Tibial artery (tissue), 4 donors: ENCODE data around the gene LAMA5.

ENCODE experiments used
- DNase-seq, 2 donors: peaks; one replicate each; pipeline ENCODE4 v3.0.0-alpha.2; 2019
- H3K27ac ChIP-seq, 2 donors: fragments of 200-600 bp; sonication (generic) in 1 of 2; 1 replicate in 1 of 2; 2 replicates in 1 of 2; pipeline ENCODE4 v1.5.1; 2018 to 2019; ENCODE audit warnings: mild to moderate bottlenecking in 1 of 2
- H3K27me3 ChIP-seq, 2 donors: fragments of 200-600 bp; sonication (generic) in 1 of 2; one replicate each; pipeline versions ENCODE4 v1.5.1 to v1.6.0; 2016 to 2019
- H3K36me3 ChIP-seq, 3 donors: fragments of 200-600 bp; sonication (generic) in 2 of 3; one replicate each; pipeline ENCODE4 v1.5.1; 2016 to 2019; ENCODE audit warnings: mild to moderate bottlenecking in 2 of 3
- H3K4me1 ChIP-seq, 4 donors: fragments of 200-600 bp; sonication (generic) in 2 of 4; 1 replicate in 3 of 4; 2 replicates in 1 of 4; pipeline ENCODE4 v1.5.1; 2016 to 2019
- H3K4me3 ChIP-seq, 2 donors: fragments of 200-600 bp; sonication (generic) in 1 of 2; 1 replicate in 1 of 2; 2 replicates in 1 of 2; pipeline ENCODE4 v1.5.1; 2018 to 2019; ENCODE audit warnings: mild to moderate bottlenecking in 2 of 2
- H3K9me3 ChIP-seq, 3 donors: fragments of 200-600 bp; sonication (generic) in 1 of 3; one replicate each; pipeline ENCODE4 v1.5.1; 2016 to 2019
- intact Hi-C: fragments of 100-400 bp; cut with DNase I; formaldehyde crosslinking; loops from one replicate; pipeline ENCODE4 v1.15.0; 2023; ENCODE audit warnings: low total_unique reads
- TF ChIP-seq, protein P1 (sequence below), 2 experiments: fragments of 200-600 bp in 1 of 2; fragments of 450-650 bp in 1 of 2; IDR thresholded peaks; one replicate each; pipeline ENCODE4 v1.5.1; 2017 to 2019; ENCODE audit warnings: antibody characterized with exemption in 2 of 2, mild to moderate bottlenecking in 1 of 2, moderate library complexity in 1 of 2

LAMA5 gene

DNA sequence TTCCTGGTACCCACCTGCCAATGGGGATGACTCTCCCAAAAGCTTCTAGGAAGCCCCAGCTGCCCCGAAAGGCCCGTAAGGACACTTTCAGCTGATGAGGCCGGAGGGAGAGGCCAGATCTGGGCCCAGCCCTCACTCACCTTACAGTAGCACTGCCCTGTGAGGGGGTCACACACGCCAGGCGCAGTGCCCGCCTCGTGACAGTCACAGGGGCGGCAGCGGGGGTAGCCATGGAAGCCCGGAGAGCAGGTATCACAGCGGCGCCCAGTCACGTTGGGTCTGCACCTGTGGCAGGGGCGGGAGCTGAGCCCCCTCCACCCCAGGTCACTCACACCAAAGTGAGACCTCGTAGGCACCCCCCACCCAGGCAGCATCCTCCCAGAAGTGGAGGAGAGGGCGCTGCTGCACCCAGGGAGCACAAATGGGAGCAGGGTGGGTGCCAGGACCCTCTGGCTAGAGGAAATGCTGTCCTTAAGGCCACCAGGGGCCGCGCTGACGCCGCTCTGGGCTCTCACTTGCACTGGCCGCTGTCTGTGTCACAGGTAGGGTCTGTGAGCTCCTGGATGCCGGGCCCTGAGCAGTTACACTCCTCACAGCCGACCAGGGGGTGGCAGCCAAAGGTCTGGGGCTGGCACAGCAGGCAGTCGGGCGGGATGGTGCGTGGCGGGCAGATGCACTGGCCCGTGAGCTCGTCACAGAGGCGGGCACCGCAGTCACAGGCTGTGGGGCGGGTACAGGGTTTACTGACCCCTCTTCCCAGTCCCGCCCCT lies 39.2 kb downstream of the LAMA5 start:
- no peak overlapping the region for H3K27ac ChIP-seq
- intact Hi-C loops: no loop called here
- peaks cover 98 to 100% (median 99%) of the 10 kb centered on the region in 3 donors for H3K36me3 ChIP-seq
- no peaks in the 10 kb centered on the region for H3K9me3 ChIP-seq
- no peaks in the 10 kb centered on the region for H3K27me3 ChIP-seq
- no peaks in the 10 kb centered on the region for H3K4me1 ChIP-seq
- TF ChIP-seq, protein P1, sequence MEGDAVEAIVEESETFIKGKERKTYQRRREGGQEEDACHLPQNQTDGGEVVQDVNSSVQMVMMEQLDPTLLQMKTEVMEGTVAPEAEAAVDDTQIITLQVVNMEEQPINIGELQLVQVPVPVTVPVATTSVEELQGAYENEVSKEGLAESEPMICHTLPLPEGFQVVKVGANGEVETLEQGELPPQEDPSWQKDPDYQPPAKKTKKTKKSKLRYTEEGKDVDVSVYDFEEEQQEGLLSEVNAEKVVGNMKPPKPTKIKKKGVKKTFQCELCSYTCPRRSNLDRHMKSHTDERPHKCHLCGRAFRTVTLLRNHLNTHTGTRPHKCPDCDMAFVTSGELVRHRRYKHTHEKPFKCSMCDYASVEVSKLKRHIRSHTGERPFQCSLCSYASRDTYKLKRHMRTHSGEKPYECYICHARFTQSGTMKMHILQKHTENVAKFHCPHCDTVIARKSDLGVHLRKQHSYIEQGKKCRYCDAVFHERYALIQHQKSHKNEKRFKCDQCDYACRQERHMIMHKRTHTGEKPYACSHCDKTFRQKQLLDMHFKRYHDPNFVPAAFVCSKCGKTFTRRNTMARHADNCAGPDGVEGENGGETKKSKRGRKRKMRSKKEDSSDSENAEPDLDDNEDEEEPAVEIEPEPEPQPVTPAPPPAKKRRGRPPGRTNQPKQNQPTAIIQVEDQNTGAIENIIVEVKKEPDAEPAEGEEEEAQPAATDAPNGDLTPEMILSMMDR (IDR thresholded peaks at IDR 0.05): no peak
- no peak for DNase-seq
- no peak overlapping the region for H3K4me3 ChIP-seq

DNA sequence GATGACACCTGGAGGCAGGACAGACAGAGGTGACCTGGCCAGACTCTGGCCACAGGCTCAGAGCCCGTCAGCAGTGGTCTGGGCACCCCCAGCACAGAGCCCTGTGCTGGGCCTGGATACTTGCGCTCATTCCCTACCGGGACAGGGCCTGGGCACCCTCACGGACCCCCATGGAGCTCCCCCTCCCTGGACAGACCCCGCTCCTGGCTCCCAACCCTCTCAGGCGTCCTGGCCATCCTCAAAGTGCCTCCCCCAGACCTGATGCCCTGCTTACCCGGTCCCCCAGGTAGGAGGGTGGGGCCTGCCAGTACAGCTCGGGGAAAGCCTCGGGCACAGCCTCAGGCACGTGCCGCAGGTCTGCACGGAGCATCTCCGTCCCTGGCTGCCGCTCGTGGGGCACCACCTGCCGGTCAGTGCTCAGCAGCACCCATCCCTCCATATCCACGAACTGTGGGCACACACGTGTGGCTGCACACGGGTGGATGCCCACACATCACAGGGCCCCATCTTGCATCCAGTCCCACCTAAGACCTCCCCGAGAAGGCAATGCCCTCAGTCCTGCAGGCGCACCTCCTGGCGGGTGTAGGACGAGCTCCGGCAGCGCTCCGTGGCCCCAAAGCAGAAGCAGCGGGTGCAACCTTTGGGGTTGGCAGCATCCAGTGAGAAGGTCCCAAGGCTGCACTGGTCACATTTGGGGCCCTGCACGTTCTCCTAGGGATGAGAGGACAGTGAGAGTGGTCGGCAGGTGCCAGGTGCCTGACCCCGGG lies 40.0 kb downstream of the LAMA5 start:
- Histone ChIP-seq H3K27me3 (no peaks in the 10 kb centered on the region), H3K27ac (no peak overlapping the region), H3K36me3 (peaks cover 97 to 100% (median 98%) of the 10 kb centered on the region in 3 donors), H3K9me3 (no peaks in the 10 kb centered on the region), H3K4me1 (no peaks in the 10 kb centered on the region), H3K4me3 (no peak overlapping the region)
- DNase-seq: no peak
- TF ChIP-seq, protein P1 (IDR thresholded peaks at IDR 0.05): no peak
- intact Hi-C loops: no loop called here

DNA sequence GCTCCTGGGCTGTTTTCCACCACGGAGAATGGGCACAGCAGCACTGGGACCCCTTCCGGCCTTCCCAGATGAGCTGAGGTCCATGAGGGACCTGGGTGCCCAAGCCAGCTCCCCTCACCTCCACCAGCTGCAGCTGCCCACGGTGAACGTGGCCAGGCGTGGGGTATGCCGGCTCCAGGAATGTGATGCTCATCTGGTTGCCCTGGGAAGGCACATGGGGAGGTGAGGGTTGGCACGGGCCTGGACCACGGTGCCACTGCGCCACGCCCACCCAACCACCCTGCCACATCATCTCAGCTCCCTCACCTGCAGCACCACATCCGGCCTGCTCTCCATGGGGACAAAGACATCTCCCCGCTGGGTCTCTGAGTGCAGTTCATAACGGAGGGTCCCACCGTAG lies 40.6 kb downstream of the LAMA5 start:
- DNase-seq: no peak
- intact Hi-C loops: no loop called here
- Histone ChIP-seq H3K9me3 (no peaks in the 10 kb centered on the region), H3K27me3 (no peaks in the 10 kb centered on the region), H3K4me1 (no peaks in the 10 kb centered on the region), H3K36me3 (peaks cover 97 to 100% (median 98%) of the 10 kb centered on the region in 3 donors), H3K4me3 (no peak overlapping the region), H3K27ac (no peak overlapping the region)
- TF ChIP-seq, protein P1 (IDR thresholded peaks at IDR 0.05): no peak

DNA sequence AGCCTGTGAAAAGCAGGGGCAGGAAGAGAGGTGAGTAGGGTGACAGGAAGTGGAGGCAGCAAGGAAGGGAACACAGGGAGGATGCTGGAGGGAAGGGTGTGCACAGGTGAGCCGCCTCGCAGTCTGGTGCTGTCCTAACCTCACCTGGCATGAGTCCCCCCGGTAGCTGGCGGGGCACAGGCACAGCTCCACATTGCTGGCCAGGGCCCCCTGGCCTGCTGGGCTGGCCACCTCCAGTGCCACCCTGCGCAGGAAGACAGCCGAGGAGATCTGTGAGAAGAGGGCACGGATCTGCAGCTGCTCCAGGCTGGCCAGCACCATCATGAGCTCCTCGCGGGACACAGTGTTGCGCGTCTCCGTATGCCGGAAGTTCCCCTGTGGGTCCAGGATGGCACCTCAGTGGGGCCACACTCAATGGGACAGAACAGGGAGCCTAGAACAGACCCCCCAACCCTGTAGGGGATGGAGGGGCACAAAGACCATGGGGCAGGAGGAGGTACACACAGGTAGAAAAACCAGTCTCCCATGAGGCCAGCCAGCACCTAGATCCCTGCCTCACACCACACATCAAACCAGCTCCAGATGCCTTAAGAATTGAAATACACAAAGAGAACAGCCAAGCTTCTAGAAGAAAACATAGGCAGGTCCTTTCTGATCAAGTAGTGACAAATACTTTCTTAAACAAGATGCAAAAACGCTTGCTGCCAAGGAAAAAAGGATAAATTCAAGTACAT lies 41.8 kb downstream of the LAMA5 start:
- intact Hi-C loops: no loop called here
- no peak for DNase-seq
- H3K4me3 ChIP-seq: no peak overlapping the region
- TF ChIP-seq, protein P1 (IDR thresholded peaks at IDR 0.05): no peak
- no peak overlapping the region for H3K27ac ChIP-seq
- peaks cover 91 to 96% (median 92%) of the 10 kb centered on the region in 3 donors for H3K36me3 ChIP-seq
- H3K4me1 ChIP-seq: no peaks in the 10 kb centered on the region
- H3K27me3 ChIP-seq: no peaks in the 10 kb centered on the region
- no peaks in the 10 kb centered on the region for H3K9me3 ChIP-seq

DNA sequence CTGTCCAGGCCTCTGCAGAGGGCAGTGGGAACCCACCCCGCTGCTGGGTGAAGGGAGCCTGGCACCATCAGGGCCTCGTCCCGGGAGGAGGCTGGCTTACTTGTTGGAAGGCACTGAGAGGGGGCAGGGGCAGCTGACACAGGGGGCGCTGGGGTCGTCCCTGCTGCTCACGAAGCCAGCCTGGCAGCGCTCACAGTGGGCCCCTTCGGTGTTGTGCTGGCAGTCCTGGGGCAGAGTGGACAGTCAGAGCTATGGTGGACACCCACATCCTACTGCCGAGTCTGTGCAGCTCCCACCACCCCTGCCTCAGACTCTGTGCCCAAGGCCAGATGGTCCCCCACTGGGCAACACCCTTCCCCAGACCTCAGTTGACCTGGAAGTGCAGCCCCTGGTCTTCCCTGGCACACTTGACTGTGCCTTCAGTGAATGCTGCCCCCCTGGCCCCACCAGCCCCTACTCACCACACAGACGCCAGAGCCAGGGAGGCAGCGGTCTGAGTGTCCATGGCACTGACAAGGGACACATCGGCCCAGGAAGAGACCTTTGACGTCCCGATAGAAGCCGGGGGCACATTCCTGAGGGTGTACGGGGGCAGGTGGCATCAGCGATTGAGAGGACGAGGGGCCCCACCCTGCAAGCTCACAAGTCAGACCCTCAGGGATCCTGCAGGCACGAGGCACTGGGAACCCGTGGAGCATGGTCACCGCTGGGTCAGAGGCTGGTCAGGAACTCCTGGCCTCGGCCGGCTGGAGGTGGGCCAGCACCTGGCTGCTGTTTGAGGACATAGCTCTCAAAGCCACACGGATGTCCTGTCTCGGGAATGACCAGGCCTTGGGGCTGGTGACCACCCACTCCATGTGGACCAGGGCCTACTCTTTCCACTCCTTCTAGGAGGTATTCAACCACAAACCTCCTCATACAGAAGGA lies 42.9 kb downstream of the LAMA5 start:
- H3K36me3 ChIP-seq: peaks cover 89 to 96% (median 90%) of the 10 kb centered on the region in 3 donors
- no peaks in the 10 kb centered on the region for H3K4me1 ChIP-seq
- intact Hi-C loops: no loop called here
- no peaks in the 10 kb centered on the region for H3K27me3 ChIP-seq
- no peak overlapping the region for H3K27ac ChIP-seq
- H3K9me3 ChIP-seq: no peaks in the 10 kb centered on the region
- TF ChIP-seq, protein P1 (IDR thresholded peaks at IDR 0.05): no peak
- no peak overlapping the region for H3K4me3 ChIP-seq
- no peak for DNase-seq
